ENCODE measurements around the gene PRKN.

The PRKN gene

DNA sequence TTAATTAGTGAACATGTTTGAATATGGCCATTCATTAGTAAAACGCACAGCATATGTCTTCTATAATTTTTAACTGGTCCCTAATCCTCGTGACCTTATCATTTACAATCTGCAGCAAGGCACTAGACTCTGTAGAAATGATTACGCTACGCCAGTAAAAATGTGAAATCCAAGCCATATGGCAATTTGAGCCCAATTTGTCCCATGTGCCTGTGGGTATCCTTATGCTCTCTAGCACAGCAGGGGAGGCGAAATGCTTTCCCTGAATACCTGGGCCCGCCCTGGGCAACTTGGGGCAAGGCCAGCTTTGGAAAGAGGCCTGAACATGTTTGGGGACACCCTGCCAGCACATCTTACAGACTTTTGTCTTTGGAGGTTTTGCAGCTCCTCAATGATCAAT, 1331.0 kb downstream of the PRKN start:
- no peak for DNase-seq

DNA sequence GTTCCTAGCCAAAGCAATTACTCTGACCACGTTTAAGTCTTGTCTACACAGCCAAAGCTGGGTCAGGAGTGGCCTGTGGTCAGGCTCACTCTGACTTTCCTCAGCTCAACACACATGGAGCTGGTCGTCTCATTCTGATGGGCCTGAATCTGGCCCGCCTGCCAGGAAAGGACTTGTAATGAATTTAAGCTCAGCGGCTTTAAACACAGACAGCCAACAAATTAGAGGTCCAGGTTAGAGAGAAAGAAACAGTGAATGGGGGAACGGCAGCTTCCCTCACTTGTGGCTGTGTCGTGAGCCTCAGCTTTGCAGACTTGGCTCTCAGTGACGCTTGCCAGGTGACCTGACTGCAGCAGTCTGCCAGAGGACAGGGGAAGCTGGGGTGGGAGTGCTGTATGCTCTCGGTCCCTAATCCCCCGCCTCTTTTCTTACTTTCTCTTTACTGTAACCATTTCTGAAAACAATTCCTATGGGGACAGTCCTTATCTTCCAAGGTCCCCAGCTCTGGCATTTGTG, 1331.8 kb downstream of the PRKN start:
- DNase-seq: no peak

DNA sequence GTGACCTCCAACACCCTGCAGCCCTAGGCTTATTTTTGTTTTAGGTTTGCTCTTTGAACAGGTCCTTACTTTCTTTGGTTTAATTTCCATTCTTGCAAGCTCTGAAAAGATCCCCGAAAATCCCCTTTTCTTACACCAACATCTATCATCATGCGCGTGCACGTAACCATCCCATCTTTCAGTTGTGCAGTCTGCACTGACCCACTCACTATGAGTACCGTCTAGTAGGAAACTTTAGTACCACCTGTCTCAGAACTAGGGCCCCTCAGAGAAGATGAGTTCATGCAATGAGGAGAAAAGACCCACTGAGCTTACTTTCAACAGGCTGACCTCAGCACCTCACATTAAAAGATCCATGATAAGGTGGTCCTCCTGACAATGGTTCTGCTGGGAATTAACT, 1333.1 kb downstream of the PRKN start:
- no peak for DNase-seq

DNA sequence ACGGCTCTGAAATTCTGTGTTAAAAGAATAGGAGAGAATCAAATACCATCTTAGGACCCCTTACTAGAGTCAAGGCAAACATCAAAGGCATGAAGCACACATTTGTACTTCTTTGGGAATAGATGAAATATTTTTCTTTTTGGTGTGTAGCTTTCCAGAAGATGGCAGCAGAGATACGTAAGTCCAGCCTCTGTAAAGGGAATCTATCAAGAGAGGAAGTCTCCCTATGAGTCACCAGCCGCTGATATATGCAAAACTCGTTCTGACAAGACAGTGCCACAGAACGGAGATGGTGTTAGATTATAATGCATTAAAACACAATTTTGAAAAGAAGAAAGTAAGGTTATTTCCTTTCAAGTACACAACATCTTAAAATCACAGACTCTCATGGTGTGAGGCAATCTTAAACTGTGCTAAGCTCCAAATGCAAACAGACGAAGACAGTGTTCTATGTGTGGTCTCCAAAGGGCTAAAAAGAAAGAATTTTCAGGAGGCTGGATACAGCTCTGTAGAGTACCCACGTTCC, 1333.7 kb downstream of the PRKN start:
- DNase-seq: peak; percentile 53 to 71

DNA sequence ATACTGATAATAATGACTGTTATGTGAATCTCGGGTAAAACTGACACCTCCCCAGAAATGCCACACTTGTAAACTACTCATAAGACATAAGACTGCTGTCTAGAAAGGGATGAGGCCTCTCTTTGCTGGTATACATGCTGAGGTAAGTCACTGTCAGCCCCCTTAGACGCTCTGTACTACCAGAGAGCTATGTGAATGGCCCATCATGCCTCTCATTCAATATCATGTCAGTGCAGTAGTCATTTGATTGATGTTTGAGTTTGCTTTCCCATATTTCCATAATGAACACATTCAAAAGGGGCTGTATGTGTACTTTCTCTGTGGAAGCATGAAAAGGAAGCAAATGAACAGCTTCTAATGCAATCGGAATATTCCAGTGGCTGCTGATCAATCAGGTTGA, 1334.3 kb downstream of the PRKN start:
- no peak for DNase-seq

DNA sequence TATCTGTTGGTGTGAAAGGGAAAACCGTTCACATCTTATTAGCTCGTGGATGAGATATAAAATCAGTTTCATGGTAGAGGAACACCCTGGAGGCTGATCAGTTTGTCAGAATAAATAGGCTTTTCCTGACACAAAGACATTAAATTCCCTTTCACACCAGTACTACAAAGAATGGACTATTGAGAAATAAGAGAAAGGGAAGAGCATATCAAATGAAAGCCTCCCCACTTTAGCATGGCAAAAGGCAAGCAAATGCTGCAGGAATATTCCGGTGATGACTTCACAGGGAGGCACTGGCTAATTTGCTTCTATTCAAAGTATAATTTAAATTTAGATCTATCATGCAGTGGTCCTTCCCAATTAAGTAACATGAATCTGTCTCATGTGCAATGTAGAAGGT, 1337.8 kb downstream of the PRKN start:
- no peak for DNase-seq

DNA sequence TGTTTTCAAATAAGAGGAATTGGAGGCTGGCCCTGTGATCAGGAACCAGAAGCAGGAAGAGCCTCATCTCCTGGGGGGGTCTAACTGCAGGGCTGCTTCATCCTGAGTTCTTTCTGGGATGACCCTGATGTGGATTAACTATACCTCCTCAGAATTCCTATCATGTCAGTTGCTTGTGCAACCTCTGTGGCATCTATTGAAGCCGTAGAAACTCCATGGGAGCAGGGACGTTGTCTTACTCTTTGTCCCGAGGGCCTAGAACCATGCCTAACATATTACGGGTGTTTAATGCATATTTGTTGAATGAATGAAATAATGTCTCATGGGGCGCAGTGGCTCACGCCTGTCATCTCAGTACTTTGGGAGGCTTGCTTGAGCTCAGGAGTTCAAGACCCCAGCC, 1343.6 kb downstream of the PRKN start:
- DNase-seq: no peak

DNA sequence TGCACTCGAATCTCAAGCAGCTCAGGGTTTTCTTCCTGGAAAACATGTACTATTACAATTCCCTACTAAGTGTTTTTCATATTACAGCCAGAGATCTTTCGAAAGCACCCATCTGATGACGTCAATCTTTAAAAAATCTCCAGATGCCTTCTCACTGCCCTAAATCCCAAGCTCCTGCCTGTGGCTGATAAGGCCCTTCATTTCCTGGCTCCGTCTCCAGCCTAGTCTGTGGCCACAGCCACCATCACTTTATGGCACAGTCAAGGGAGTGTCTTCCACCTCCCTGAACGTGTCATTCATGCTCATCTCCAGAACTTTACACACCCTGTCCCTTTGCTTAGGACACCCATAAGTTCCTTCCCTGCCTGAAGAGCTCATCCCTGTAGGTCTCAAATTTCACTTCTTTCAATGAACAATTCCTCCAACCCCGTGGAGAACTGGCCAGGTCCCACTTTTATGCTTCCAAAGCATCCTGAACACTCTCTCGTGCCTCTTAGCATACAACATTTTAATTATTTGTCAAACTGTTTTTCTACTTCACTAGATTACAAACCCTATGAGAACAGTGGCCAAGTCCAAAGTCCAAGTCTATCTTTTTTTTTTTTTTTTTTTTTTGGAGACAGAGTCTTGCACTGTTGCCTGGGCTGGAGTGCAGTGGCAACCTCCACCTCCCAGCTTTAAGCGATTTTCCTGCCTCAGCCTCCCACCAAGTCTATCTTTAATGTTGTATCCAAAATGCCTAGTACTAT, 1347.6 kb downstream of the PRKN start:
- no peak for DNase-seq

DNA sequence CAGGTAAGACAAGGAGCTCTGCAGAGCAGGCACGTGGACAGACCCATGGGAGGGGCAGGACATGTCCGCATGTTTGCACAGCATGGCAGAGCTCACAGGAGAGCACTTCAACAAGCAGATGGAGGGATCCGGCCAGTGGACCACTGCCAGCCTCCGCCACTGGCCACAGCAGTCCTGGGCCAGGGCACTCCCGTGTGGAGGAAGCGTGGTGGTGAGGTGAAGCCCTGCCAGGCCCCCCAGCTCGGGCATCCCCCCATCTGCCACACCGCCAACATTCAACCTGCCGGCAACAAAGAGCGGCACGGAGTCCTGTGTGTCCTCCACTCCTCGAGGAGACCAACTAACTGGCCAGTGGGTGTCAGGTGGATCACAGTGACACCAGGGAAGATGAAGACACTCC, 1349.5 kb downstream of the PRKN start:
- DNase-seq: no peak

DNA sequence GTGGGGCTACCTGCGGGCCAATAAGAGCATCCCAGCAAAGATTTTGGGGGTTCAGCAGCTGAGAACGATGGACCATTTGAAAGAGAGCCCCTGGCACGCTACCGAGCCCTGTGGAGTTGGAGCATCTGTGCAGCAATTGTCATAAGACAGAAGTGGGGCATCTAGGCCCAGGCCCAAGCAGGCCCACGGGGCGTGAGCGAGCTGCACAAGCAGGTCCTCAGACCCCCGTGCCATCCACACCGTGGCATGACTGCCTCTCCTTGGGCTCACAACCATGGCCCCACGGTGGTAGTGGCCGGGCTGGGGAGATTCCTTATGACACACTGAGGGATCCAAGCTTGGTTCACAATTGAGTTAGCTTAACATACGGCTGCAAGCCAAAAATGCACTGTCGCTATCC, 1350.5 kb downstream of the PRKN start:
- DNase-seq: no peak

DNA sequence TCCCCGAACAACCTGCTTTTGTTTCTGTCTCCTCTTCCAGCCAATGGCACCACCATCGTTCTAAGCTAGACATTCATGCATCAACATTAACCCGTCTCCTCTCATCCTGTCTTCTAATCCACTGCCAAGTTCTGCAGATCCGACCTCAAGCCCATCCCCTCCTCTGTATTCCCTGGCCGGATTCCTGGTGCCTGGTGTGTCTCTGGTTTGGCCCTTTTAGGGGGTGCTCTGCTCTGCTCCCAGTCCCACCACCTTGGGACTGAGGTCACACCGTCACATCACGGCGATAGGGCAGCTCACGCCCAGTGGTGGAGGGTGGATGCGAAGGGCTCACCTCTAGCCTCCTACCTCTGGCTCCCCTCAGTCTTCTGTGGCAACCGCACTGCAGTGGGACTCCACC, 1351.2 kb downstream of the PRKN start:
- no peak for DNase-seq

DNA sequence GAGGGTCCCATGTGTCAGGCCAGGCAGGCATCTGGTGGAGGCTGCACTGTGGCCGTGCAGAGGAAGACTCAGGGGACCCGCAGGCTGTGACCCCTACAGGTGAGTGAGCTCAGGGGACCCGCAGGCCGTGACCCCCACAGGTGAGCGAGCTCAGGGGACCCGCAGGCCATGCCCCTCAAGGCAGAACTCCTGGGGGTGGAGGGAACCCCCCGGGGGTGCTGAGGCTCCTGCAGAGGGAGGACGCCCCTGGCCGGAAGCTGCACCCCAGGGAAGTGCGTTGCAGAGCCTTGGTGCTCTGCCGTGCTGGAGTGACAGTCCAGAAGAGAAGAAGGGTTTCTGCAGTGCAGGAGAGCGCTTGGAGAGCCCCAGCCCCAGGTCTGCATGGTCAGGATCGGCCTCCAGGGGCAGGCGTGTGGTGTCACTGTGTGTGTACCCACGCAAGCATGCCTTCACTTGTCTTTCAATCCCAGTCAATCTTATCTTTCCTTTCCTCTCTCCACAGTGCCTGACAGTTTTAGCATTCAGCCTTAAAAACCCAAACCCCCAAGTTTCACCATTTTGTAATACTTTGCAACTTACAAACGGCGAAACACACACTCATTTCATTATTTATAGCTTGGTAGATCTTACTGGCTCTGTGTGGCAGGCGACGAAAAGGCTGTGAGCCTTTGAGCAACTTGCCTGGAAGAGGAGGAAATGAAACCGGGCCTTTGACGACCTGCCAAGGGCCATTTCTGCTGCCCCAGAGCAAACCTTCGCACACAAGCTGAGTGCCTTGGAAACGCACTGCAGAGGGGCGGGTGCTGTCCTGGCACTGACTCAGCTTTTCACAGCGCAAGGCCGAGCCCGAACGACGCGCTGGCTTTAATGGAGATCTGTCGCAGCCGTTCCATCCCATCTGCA, 1352.3 kb downstream of the PRKN start:
- no peak for DNase-seq

DNA sequence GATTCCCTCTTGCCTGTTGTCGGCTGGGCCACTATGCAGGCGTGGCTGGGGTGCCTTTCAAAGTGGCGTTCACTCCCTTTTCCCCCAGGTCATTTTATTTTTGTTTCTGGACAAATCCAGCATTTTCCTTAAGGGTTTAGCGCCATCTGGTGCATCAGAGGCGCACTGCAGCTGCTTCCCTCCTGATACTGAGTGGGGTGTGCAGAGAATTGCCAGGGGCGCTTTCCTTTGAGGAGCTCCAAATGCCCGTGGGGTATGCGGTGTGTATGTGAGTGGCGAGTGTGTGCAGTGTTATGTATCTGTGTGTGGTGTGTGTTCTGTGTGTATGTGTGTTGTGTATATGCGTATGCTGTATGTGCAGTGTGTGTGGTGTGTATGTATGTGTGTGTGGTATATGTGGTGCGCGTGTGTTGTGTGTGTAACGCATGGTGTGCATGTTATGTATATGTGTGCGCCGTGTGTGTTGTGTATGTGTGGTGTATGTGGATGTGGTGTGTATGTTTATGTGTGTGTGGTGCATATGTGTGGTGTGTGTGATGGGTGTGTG, 1353.6 kb downstream of the PRKN start:
- DNase-seq: peak; percentile 40 to 47

DNA sequence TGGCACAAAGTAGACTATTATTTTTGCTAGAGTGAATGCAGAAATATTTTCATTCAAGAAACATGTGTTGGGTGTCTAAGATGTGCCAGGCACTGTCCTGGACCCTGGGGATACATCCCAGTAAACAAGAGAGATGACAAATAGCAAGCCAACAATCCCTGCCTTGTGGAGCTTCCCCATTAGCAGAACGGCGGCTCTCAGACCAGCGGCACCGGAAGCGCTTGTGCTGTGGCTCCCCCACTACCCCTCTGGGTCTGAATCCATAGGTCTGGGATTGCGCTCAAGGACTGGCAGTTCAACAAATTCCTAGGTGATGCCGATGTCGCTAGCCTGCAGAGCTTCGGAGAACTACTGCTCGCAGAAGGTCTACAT, 1355.2 kb downstream of the PRKN start:
- no peak for DNase-seq

DNA sequence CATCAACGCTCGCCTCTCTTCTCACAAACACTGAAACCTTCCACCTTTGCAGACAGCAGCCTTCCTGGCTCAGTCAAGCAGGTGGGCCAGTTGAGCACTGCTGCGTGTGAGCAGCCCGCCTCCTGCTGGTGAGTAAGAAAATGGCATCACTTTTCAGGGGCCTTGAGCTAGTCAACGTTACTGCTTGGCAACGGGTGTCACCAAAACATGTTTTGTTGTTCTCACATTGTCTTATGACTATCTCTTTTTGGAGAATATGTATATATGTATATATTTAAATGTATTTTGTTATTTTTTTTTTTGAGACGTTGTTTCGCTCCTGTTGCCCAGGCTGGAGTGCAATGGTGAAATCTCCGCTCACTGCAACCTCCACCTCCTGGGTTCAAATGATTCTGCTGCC, 1356.7 kb downstream of the PRKN start:
- DNase-seq: peak; percentile 52 to 70

DNA sequence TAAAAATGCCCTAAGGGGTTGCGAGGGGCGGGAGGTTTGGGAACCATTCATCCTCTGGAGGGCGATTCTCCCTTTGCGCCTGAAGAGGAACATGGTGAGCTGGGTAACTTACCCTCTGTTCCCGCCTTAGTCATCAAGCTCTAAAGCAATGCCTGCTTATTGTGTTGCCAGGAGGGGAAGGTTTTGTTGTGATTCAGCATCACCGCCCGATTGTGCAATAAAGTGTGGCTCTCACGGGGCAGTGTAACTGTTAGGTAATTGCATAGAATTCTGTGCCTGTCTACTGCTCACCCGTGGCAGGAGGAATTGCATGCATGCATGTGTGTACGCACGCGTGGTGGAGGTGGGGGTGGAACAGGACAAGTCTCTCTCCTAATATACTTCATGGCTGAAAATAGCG, 1358.2 kb downstream of the PRKN start:
- no peak for DNase-seq

DNA sequence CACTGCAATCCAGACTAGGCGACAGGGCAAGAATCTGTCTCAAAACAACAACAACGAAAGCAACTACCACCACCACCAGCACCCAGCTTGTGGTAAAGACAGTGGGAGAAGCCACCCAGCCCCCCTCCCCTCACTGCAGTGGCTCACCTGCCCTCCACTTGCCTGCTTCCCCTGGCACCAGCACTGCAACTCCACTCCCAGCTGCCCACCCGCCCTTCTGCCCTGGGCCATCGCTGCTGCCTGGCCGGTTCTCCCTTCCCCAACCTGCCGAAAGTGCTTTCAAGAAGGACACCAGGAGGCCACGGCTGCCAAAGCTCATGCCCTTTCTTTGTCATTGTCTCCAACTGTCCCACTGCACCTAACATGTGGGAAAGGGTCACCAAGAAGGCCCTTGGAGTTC, 1359.1 kb downstream of the PRKN start:
- no peak for DNase-seq

DNA sequence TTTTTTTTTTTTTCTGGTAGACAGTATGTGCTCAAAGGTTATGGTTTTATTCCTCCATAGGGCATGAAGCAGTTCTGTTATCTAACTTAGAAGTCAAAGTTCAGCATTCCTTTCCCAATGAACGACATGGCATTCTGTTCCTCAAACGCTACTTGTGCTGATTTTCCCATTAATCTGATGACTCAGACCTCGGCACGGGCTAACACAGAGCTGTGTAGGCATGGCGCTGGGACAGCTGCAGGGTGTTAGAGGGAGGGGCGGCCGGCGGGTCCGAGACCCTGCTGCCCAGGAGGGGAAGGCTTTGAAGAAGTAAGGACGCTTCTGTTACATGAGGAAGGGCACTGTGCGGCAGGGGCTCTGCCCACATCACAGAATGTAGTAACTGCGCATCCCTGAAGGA, 1360.1 kb downstream of the PRKN start:
- DNase-seq: no peak

DNA sequence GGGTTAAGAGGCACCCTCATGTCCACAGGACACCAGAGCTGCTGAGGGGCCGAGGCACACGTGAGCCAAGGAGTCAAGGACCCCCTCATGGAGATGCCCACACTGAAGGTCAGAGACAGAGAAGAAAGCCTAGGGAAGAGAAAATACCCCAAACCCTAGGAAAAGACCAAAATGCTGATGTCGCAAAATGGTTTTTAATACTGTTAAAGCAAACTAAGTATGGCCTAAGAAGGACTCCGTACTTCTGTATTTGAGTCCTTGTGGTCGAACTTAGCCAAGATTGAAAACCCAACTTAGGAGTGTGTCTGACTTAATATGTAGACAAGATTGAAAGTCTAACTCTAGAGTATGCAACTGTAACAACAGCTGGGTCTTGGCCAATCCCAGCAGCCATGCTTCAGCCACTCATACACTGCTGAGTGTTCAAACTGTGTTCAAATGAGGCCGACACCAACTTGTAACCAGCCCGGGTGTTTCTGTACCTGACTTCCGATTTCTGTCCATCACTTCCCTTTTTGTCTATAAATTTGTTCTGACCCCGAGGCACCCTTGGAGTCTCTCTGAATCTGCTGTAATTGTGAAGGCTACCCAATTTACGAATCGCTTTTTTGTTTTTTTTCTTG, 1361.2 kb downstream of the PRKN start:
- DNase-seq: no peak

DNA sequence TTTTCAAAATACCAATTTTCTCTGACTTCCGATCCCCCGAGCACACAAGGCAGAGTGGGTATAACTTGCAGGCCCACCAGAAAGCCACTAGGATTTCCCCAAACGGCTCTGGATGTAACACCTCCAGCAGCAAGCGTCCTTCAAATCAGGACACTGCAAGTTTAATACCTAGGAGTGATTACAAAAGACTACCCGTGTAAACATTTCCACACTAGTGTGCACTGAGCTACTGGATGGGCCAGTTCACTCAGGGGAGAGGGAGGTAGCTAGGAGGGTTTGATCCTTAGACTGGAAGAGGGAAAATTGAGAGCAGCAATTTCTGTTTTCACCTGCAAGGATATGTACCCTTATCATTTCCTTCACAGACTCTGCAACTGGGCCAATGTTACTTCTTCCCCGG, 1361.9 kb downstream of the PRKN start:
- DNase-seq: no peak

DNA sequence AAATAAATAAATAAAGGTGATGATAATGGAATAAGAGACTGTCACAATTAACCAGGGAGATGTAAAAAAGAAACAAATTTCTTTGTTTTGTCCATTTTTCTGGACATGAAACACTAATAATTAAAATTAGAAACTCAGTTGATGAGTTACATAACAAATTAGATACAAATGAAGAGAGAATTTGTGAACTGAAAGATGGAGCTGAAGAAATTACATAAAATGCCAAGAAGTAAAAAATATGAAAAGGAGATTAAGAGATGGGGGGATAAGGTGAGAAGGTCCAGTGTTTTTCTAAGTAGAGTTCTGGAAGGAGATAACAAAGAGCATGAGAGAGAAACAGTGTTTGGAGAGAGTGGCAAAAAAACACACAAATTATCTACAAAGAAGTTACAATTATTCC, 1364.3 kb downstream of the PRKN start:
- DNase-seq: no peak

DNA sequence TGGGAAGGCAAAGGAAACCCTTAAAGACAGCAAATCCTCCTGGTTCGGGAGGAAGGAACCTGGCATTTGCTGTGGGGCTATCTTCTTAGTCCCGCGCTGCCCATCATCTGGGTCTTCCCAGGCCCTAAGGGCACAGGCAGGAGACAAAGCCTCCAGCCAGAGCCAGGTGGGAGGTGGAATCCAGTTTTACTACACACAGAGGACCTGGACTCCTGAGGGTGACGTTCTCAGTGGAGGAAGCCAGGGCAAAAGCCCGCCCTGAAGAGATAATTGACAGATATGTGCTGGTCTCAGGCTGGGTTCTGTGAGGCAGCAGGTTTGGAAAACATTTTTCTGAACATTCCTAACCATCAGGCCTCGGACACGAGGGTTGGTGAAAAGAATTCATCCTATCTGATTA, 1365.3 kb downstream of the PRKN start:
- DNase-seq: no peak

DNA sequence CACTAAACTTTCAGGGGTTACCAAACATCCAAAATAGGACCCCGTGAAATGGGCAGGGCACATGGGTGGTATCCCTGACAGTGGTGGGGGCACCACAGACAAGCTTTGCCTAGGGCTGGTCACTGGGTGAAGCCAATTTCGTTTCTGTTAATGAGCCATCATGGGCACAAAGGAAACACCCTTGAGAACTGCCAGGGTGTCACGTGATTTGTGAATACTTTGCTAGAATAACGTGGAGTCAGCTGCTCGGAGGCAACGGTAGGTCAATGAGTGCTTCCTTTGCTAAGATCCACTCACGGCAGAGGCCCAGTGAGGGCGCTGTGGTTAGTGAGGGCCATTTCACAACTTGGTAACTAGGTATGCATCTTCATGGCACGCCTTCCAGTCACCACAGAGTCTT, 1366.0 kb downstream of the PRKN start:
- DNase-seq: no peak

Measured in NCI-H2081 (cell line).